ENCODE measurements around the gene DNAL1.
A peak's percentile ranks its signal among the peaks of the same experiment; 100 is the strongest.

DNAL1 gene

DNA sequence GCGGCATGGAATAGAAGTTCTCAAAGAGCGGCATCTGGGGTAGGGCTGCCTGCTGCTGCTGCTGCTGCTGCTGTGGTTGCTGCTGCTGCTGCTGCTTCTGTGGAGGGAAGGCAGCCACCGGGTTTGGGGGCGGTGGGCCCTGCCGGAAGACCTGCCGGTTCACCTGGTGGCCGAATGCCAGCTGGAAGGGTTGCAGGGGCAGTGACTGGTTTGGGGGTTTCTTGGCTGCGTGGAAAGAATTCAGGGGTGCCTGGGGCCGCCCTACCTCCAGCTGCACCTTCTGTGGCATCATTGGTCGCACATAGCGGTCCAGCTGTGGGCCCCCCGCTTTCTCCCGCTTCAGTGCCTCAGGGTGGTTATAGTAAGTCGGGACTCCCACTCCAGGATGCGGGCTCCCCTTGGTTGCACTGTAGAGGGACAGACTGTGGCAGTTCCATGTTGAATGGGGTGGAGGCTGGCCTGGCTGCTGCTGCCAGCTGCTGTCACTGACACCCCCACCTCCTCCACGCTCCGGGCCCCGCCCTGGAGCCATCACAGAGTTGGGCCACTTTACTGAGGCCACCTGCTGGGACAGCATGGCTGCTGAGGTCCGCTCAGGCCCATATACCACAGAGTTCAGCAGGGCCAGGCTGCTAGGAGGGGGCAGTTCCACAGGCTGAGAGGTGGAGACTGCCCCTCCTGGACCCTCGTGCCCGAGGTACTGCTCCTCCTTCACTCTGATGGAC lies 94.5 kb downstream of the DNAL1 start:
- DNase-seq (ENCODE audit: low spot score), result no peak
- TF ChIP-seq, protein P1, sequence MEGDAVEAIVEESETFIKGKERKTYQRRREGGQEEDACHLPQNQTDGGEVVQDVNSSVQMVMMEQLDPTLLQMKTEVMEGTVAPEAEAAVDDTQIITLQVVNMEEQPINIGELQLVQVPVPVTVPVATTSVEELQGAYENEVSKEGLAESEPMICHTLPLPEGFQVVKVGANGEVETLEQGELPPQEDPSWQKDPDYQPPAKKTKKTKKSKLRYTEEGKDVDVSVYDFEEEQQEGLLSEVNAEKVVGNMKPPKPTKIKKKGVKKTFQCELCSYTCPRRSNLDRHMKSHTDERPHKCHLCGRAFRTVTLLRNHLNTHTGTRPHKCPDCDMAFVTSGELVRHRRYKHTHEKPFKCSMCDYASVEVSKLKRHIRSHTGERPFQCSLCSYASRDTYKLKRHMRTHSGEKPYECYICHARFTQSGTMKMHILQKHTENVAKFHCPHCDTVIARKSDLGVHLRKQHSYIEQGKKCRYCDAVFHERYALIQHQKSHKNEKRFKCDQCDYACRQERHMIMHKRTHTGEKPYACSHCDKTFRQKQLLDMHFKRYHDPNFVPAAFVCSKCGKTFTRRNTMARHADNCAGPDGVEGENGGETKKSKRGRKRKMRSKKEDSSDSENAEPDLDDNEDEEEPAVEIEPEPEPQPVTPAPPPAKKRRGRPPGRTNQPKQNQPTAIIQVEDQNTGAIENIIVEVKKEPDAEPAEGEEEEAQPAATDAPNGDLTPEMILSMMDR (conservative IDR thresholded peaks at IDR 0.05; ENCODE audit: low read depth), result no peak
- CTCF ChIA-PET, result interaction anchor here (0.8 to 3.2 kb wide), 2 partner anchors 10 to 19 kb away, joined by 5 to 14 read pairs; no protein-coding TSS in a partner anchor
- peak overlapping the region; percentile 99 for H3K27ac ChIP-seq
- POLR2A ChIA-PET (ENCODE audit: low non-redundant PET), result no interaction called here

DNA sequence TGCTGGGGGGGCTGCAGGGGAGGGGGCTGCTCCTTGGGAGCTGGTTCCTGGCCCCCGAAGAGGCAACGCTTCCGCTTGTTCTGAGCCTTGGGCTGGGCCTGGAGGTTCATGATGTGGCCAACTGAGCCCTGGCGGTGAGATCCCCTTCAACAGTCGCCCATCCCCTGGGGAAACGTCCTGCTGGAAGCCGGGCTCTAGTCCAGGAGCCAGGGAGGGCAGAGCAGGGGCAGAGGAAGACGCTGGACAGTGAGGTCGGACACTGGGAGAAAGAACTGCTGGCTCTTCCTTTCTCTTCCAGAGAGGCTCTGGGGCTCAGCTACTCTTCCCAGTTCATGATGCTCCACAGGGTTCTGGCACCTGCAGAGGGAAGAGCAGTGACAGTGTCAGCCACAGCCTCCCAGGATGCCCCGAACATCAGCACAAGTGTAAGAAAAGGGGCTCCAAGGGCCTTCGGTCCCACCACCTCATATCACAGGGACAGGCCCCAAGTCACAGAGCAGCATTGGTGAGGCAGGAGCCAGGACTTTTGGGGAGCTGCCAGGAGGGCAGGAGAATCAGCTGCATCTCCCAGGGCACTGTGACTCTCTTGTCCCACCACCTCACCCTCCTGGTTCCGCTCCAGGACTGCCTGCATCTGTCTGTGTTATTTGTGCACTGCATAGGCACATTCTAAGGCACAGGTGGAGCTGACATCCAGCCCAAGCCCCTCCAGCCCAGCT lies 95.3 kb downstream of the DNAL1 start:
- TF ChIP-seq, protein P1 (conservative IDR thresholded peaks at IDR 0.05; ENCODE audit: low read depth), result no peak
- CTCF ChIA-PET, result interaction anchor here (0.8 to 3.2 kb wide), 3 partner anchors 11 to 19 kb away, joined by 4 to 14 read pairs (median 5); no protein-coding TSS in a partner anchor
- POLR2A ChIA-PET (ENCODE audit: low non-redundant PET), result interaction anchor here (0.5 to 1.1 kb wide), 2 partner anchors 11 to 20 kb away, joined by 3 to 5 read pairs; a partner anchor contains a TSS
- DNase-seq (ENCODE audit: low spot score), result no peak
- H3K27ac ChIP-seq, result peak overlapping the region; percentile 99

DNA sequence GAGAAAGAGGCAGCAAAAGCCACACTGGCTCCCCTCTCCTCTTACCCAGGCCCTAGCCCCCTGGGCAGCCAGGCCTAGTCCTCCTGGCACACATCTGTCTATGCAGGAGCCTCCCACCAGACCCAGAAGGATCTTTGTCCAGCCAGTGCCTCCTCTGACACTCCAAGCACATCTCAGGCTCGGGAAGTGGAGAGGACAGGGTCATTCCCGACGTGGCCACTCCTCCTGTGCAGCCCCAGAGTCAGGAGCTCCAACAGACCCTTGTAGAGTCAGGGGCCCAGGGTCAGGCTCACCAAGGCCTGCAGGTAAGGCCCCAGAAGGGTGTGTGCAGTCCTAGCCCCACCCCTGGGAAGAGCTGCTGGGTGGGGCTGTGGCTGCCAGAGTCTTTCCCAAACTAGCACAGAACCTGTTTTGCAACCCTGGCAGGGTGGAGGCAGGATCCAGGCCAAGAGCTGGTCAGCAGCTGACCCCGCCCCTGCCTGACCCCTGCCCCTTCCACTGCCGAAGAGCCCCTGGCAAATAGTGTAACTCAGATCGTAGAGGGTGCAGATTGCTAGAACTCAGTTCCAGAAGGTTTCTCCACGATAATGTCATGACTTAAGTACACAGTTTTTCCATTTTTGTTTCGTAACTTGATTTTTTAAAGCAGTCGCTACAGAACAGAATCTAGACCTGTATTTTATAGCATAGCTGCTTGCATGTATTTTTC lies 96.0 kb downstream of the DNAL1 start:
- POLR2A ChIA-PET (ENCODE audit: low non-redundant PET), result interaction anchor here (0.6 to 1.1 kb wide), 3 partner anchors 17 to 124 kb away, joined by 3 to 5 read pairs (median 4); a partner anchor contains a TSS
- peak overlapping the region; percentile 99 for H3K27ac ChIP-seq
- CTCF ChIA-PET, result interaction anchor here (0.7 to 3.2 kb wide), 5 partner anchors 12 to 85 kb away, joined by 3 to 14 read pairs (median 4); no protein-coding TSS in a partner anchor
- TF ChIP-seq, protein P1 (conservative IDR thresholded peaks at IDR 0.05; ENCODE audit: low read depth), result no peak
- DNase-seq (ENCODE audit: low spot score), result peak; percentile 88

DNA sequence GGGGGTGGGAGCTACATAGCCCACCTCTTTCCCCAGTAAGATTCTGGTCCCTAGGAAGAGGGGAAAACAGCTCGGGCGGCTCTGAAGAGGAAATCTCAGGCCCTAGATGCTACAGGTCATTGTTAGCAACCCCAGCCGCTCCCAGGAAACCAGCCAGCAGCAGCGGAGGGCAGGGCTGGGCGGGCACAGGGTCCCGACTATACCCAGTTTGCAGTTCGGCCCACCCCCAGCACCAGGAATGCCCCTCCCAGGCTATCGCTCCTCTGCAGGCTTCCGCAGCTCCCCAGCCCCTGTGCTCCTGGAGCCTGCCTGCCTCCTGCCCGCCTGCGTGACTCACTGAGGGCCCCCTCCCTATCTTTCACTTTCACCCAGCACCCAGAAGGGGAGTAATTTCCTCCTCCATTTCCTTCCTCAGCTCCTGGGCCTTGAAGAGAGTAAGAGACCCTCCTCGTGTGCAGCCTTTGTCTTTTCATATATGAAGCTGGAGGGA lies 96.6 kb downstream of the DNAL1 start:
- CTCF ChIA-PET, result interaction anchor here (0.7 to 3.2 kb wide), 5 partner anchors 10 to 84 kb away, joined by 3 to 14 read pairs (median 4); no protein-coding TSS in a partner anchor

DNA sequence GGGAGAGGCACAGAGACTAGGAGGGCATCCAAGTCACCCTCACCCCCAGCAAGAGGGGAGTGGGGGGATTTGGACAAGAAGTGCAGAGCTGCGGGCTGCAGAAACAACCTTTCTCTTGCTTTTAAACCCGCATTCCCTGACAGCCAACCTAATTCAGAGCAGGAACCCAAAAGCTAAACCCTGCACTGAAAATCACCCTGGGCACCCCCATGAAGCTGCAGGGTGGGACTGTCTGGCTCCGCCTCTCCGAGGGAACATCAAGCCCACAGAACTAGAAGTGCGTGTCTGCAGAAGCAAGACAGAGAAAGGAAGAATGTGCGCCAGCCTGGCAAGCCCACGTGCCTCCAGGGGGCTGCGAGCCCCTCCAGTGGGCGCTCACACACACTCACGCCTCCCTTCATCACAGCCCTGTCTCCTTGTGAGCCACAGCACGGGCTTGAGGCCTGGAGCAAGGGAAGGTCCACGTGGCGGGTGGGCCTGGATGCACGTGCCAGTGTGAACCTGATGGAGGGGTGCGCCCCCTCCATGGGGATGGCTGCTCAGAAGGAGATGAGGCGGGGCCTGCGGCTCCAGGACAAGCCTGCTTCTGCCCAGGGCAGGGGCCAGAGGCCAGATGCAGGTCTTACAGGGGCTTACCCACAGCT lies 97.2 kb downstream of the DNAL1 start:
- ChIA-PET POLR2A (ENCODE audit: low non-redundant PET) (interaction anchor here (1.5 kb wide), 1 partner anchor 13 kb away, joined by 5 read pairs; no protein-coding TSS in a partner anchor), CTCF (interaction anchor here (0.5 to 3.2 kb wide), 5 partner anchors 10 to 84 kb away, joined by 3 to 14 read pairs (median 4); no protein-coding TSS in a partner anchor)
- peak overlapping the region; percentile 99 for H3K27ac ChIP-seq
- TF ChIP-seq, protein P1 (conservative IDR thresholded peaks at IDR 0.05; ENCODE audit: low read depth), result no peak
- no peak for DNase-seq (ENCODE audit: low spot score)

More for the DNA sequence above, 96.6 kb downstream of the DNAL1 start:
- POLR2A ChIA-PET (ENCODE audit: low non-redundant PET), result interaction anchor here (0.6 to 1.5 kb wide), 4 partner anchors 13 to 124 kb away, joined by 3 to 5 read pairs (median 4); a partner anchor contains a TSS
- TF ChIP-seq, protein P1 (conservative IDR thresholded peaks at IDR 0.05; ENCODE audit: low read depth), result no peak
- DNase-seq (ENCODE audit: low spot score), result peak; percentile 91
- H3K27ac ChIP-seq, result peak overlapping the region; percentile 99

Measured in RWPE1 (cell line).